KOPT-K1 (cell line): ENCODE data around the gene BRAF.
"Not testable (repeated sequence)": the region's sequence is repeated elsewhere in the genome, so short reads cannot be mapped to it uniquely, and the experiment has no call there.

ENCODE experiments used
- H3K27ac ChIP-seq: fragments of 200-600 bp; sonication (generic); 2 replicates; pipeline ENCODE4 v1.5.1; 2016; ENCODE audit warnings: antibody characterized with exemption, mild to moderate bottlenecking, low read depth, low read length; ENCODE audit not compliant: poor library complexity, severe bottlenecking
- H3K36me3 ChIP-seq: fragments of 200-600 bp; sonication (generic); 2 replicates; pipeline ENCODE4 v1.5.1; 2017; ENCODE audit warnings: antibody characterized with exemption, mild to moderate bottlenecking, low read length, moderate library complexity; ENCODE audit not compliant: insufficient read depth
- H3K9me3 ChIP-seq: fragments of 200-600 bp; sonication (generic); 2 replicates; pipeline ENCODE4 v1.5.1; 2017; ENCODE audit warnings: antibody characterized with exemption, low read length, mild to moderate bottlenecking; ENCODE audit not compliant: insufficient read depth, poor library complexity, severe bottlenecking

Gene BRAF

GRCh38 chr7:140745266-140746058 lies 179.3 kb downstream of the BRAF start:
- Histone ChIP-seq H3K36me3 (peaks cover 9% of the 10 kb centered on the region), H3K27ac (no peak overlapping the region), H3K9me3 (no peaks in the 10 kb centered on the region)

GRCh38 chr7:140744005-140744404 lies 180.7 kb downstream of the BRAF start:
- peaks cover 12% of the 10 kb centered on the region for H3K36me3 ChIP-seq
- H3K27ac ChIP-seq: no peak overlapping the region

GRCh38 chr7:140743255-140743654 lies 181.5 kb downstream of the BRAF start:
- H3K9me3 ChIP-seq, H3K27ac ChIP-seq: not testable (repeated sequence)
- peaks cover 17% of the 10 kb centered on the region for H3K36me3 ChIP-seq

More at GRCh38 chr7:140744005-140744404, 180.7 kb downstream of the BRAF start:
- H3K9me3 ChIP-seq: no peaks in the 10 kb centered on the region

- Histone ChIP-seq H3K27ac (no peak overlapping the region), H3K36me3 (peaks cover 27% of the 10 kb centered on the region), H3K9me3 (no peaks in the 10 kb centered on the region)
Observed at GRCh38 chr7:140738280-140738679, 186.4 kb downstream of the BRAF start.

- Histone ChIP-seq H3K27ac (no peak overlapping the region), H3K36me3 (peaks cover 32% of the 10 kb centered on the region)
Observed at GRCh38 chr7:140734729-140735128, 190.0 kb downstream of the BRAF start.

GRCh38 chr7:140734096-140734495 lies 190.6 kb downstream of the BRAF start:
- H3K9me3 ChIP-seq: no peaks in the 10 kb centered on the region
- H3K27ac ChIP-seq: no peak overlapping the region
- peaks cover 33% of the 10 kb centered on the region for H3K36me3 ChIP-seq

More at GRCh38 chr7:140734729-140735128, 190.0 kb downstream of the BRAF start:
- H3K9me3 ChIP-seq: no peaks in the 10 kb centered on the region

- Histone ChIP-seq H3K9me3 (no peaks in the 10 kb centered on the region), H3K36me3 (peaks cover 20% of the 10 kb centered on the region), H3K27ac (no peak overlapping the region)
Observed at GRCh38 chr7:140732416-140732815, 192.3 kb downstream of the BRAF start.

GRCh38 chr7:140726281-140726680 lies 198.4 kb downstream of the BRAF start:
- Histone ChIP-seq H3K36me3 (peaks cover 23% of the 10 kb centered on the region), H3K9me3 (no peaks in the 10 kb centered on the region), H3K27ac (no peak overlapping the region)

- Histone ChIP-seq H3K36me3 (peaks cover 18% of the 10 kb centered on the region; the same call in 1 of the 2 replicates), H3K27ac (no peak overlapping the region), H3K9me3 (no peaks in the 10 kb centered on the region)
Observed at GRCh38 chr7:140724706-140725105, 200.0 kb downstream of the BRAF start.

GRCh38 chr7:140723574-140723973 lies 201.2 kb downstream of the BRAF start:
- Histone ChIP-seq H3K27ac (no peak overlapping the region), H3K9me3 (no peaks in the 10 kb centered on the region), H3K36me3 (peaks cover 9% of the 10 kb centered on the region; the same call in 1 of the 2 replicates)

GRCh38 chr7:140723006-140723405 lies 201.7 kb downstream of the BRAF start:
- H3K36me3 ChIP-seq: peaks cover 9% of the 10 kb centered on the region; the same call in 1 of the 2 replicates
- H3K27ac ChIP-seq: no peak overlapping the region
- H3K9me3 ChIP-seq: no peaks in the 10 kb centered on the region

GRCh38 chr7:140722254-140722653 lies 202.5 kb downstream of the BRAF start:
- peaks cover 9% of the 10 kb centered on the region; the same call in 1 of the 2 replicates for H3K36me3 ChIP-seq
- no peak overlapping the region for H3K27ac ChIP-seq
- no peaks in the 10 kb centered on the region for H3K9me3 ChIP-seq

- Histone ChIP-seq H3K36me3 (no peaks in the 10 kb centered on the region), H3K27ac (no peak overlapping the region), H3K9me3 (no peaks in the 10 kb centered on the region)
Observed at GRCh38 chr7:140719721-140720120, 205.0 kb downstream of the BRAF start.

- Histone ChIP-seq H3K27ac (no peak overlapping the region), H3K36me3 (no peaks in the 10 kb centered on the region; the same call in 1 of the 2 replicates), H3K9me3 (no peaks in the 10 kb centered on the region)
Observed at GRCh38 chr7:140714331-140715040, 210.2 kb downstream of the BRAF start.

- not testable (repeated sequence) for H3K36me3 ChIP-seq, H3K9me3 ChIP-seq, H3K27ac ChIP-seq
Observed at GRCh38 chr7:140712392-140712791, 212.3 kb downstream of the BRAF start.
